Mucosa of descending colon (tissue), 3 donors: ENCODE data around the gene DPP6. TPM values are rescaled to one million over a fixed set of nuclear protein-coding genes. Genes with fewer than 3 reads are reported as not detected.

Source experiments
- ATAC-seq: fragments of 200-7000 bp; cut with Tn5 transposase; one replicate; pipeline ENCODE4 v1.9.1; 2020; ENCODE audit warnings: mild to moderate bottlenecking, moderate library complexity
- DNase-seq, 3 donors: peaks; one replicate each; pipeline ENCODE4 v3.0.0-alpha.2; 2020
- H3K36me3 ChIP-seq: fragments of 200-600 bp; one replicate; pipeline ENCODE4 v1.8.0; 2021; ENCODE audit warnings: low read depth, mild to moderate bottlenecking
- H3K4me1 ChIP-seq: fragments of 200-600 bp; one replicate; pipeline ENCODE4 v1.8.0; 2021; ENCODE audit warnings: low read depth, mild to moderate bottlenecking
- H3K4me3 ChIP-seq: fragments of 200-600 bp; one replicate; pipeline ENCODE4 v1.8.0; 2021; ENCODE audit warnings: mild to moderate bottlenecking
- H3K9me3 ChIP-seq: fragments of 200-600 bp; one replicate; pipeline ENCODE4 v1.8.0; 2021; ENCODE audit warnings: mild to moderate bottlenecking
- CTCF ChIP-seq: fragments of 200-600 bp; IDR thresholded peaks from one replicate; pipeline ENCODE4 v1.8.0; 2022; ENCODE audit warnings: antibody characterized with exemption, mild to moderate bottlenecking
- intact Hi-C, 2 donors: fragments of 100-400 bp; cut with DNase I in 1 of 2; cut with micrococcal nuclease in 1 of 2; formaldehyde crosslinking; loops; one replicate each; pipeline versions ENCODE4 v1.11.0 to v1.11.1; 2022; cut with DNase I, micrococcal nuclease
- total RNA-seq, 3 donors: library from RNA; stranded (reverse); fragmentation: NEBNext Ultra II Directional in 2 of 3; extraction: Animal tissue kit (Norgen Biotek cat#: 25700) in 2 of 3; gene quantifications; one replicate each; pipeline versions ENCODE4 v1.2.1 to v1.2.4, GENCODE V29; 2021 to 2023
- donor health status: DM: no; HTN: no; CAD: no; lungs with moderate emphysema.
- donor health status: DM: no; HTN: no; CAD: no.
- donor health status: DM: no; HTN: yes; CAD: no.

Gene DPP6
- total RNA-seq, 3 donors from 2014 or later, result 1.3 to 33.8 (median 1.5) TPM

GRCh38 chr7:154916381-154916780, 864.2 kb downstream of the DPP6 start:
- intact Hi-C loops, result no loop called here
- H3K4me1 ChIP-seq, result peaks cover 7% of the 10 kb centered on the region
- ATAC-seq (no peak), DNase-seq (no peak)
- no peaks in the 10 kb centered on the region for H3K36me3 ChIP-seq
- H3K4me3 ChIP-seq, result no peak overlapping the region
- TF ChIP-seq CTCF, result no peak
- peaks cover under 1% of the 10 kb centered on the region for H3K9me3 ChIP-seq

GRCh38 chr7:154916856-154917807, 864.9 kb downstream of the DPP6 start:
- no peaks in the 10 kb centered on the region for H3K36me3 ChIP-seq
- ATAC-seq (no peak), DNase-seq (no peak)
- H3K9me3 ChIP-seq, result no peaks in the 10 kb centered on the region
- peaks cover 7% of the 10 kb centered on the region for H3K4me1 ChIP-seq
- no peak for TF ChIP-seq CTCF
- intact Hi-C loops, result no loop called here
- no peak overlapping the region for H3K4me3 ChIP-seq

DNA sequence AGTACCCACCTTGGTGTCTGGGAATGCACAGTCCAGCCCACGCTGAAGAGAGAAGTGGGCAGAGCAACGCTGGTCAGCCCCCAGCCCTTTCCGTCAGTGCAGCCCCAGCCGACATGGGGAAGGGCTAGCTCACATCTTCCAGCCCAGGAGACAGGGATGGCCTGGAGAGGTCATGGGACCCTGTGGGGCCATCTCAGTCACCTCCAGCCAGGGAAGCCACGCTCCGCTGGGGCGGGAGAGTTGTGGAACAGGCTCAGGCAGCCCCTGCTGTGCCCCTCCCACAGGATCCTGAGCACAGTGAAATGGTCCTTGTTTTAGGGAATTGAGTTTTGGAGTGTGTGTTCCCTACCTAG, 865.6 kb downstream of the DPP6 start:
- Histone ChIP-seq H3K4me3 (no peak overlapping the region), H3K36me3 (no peaks in the 10 kb centered on the region), H3K4me1 (peaks cover 7% of the 10 kb centered on the region), H3K9me3 (no peaks in the 10 kb centered on the region)
- TF ChIP-seq CTCF, result no peak
- DNase-seq (no peak), ATAC-seq (no peak)
- intact Hi-C loops, result no loop called here

- no peak overlapping the region for H3K4me3 ChIP-seq
- no peaks in the 10 kb centered on the region for H3K36me3 ChIP-seq
- no peaks in the 10 kb centered on the region for H3K9me3 ChIP-seq
- TF ChIP-seq CTCF, result no peak
- DNase-seq (no peak), ATAC-seq (no peak)
- peaks cover 7% of the 10 kb centered on the region for H3K4me1 ChIP-seq
- intact Hi-C loops, result no loop called here
Observed at GRCh38 chr7:154918266-154918665, 866.1 kb downstream of the DPP6 start.

- TF ChIP-seq CTCF, result no peak
- H3K36me3 ChIP-seq, result no peaks in the 10 kb centered on the region
- no peaks in the 10 kb centered on the region for H3K9me3 ChIP-seq
- intact Hi-C loops, result no loop called here
- peaks cover 7% of the 10 kb centered on the region for H3K4me1 ChIP-seq
- H3K4me3 ChIP-seq, result no peak overlapping the region
- no peak for DNase-seq
- ATAC-seq, result no peak
Observed at GRCh38 chr7:154918741-154919140, 866.5 kb downstream of the DPP6 start.
